Glutamatergic neuron (in vitro differentiated cells): ENCODE measurements around the gene DST. TPM values are rescaled to one million over a fixed set of nuclear protein-coding genes. Genes with fewer than 3 reads are reported as not detected.
"Not testable (repeated sequence)": the region's sequence is repeated elsewhere in the genome, so short reads cannot be mapped to it uniquely, and the experiment has no call there.

Source experiments
- DNase-seq: peaks from one replicate; pipeline ENCODE4 v3.0.0; 2022
- H3K27ac Mint-ChIP-seq: one replicate; pipeline ENCODE4 v1.8.0; 2020; ENCODE audit warnings: mild to moderate bottlenecking, mixed read lengths, inconsistent platforms; ENCODE audit not compliant: unreplicated experiment
- H3K27me3 Mint-ChIP-seq: one replicate; pipeline ENCODE4 v1.8.0; 2020; ENCODE audit warnings: mild to moderate bottlenecking, moderate library complexity, mixed read lengths, inconsistent platforms; ENCODE audit not compliant: unreplicated experiment
- H3K36me3 Mint-ChIP-seq: one replicate; pipeline ENCODE4 v1.8.0; 2020; ENCODE audit warnings: mild to moderate bottlenecking, mixed read lengths, inconsistent platforms; ENCODE audit not compliant: unreplicated experiment
- H3K4me1 Mint-ChIP-seq: one replicate; pipeline ENCODE4 v1.8.0; 2020; ENCODE audit warnings: mild to moderate bottlenecking, low read depth, mixed read lengths, inconsistent platforms; ENCODE audit not compliant: unreplicated experiment
- H3K4me3 Mint-ChIP-seq: one replicate; pipeline ENCODE4 v1.8.0; 2020; ENCODE audit warnings: mild to moderate bottlenecking, mixed read lengths, inconsistent platforms; ENCODE audit not compliant: unreplicated experiment
- H3K9me3 Mint-ChIP-seq: one replicate; pipeline ENCODE4 v1.8.0; 2020; ENCODE audit warnings: mild to moderate bottlenecking, moderate library complexity, mixed read lengths, inconsistent platforms; ENCODE audit not compliant: unreplicated experiment
- total RNA-seq: library from RNA; stranded (reverse); fragmentation: NEBNext Ultra II Directional; extraction: Animal tissue kit (Norgen Biotek cat#: 25700); gene quantifications from one replicate; pipeline ENCODE4 v1.2.1, GENCODE V29; 2021; ENCODE audit not compliant: unreplicated experiment
- TF ChIP-seq, protein P1 (sequence below): fragments of 200-600 bp; sonication (generic); IDR thresholded peaks from one replicate; pipeline ENCODE4 v1.5.0; 2021; ENCODE audit not compliant: partially characterized antibody, unreplicated experiment

The DST gene
- total RNA-seq, 1 donor from 2014 or later: 981 TPM

DNA sequence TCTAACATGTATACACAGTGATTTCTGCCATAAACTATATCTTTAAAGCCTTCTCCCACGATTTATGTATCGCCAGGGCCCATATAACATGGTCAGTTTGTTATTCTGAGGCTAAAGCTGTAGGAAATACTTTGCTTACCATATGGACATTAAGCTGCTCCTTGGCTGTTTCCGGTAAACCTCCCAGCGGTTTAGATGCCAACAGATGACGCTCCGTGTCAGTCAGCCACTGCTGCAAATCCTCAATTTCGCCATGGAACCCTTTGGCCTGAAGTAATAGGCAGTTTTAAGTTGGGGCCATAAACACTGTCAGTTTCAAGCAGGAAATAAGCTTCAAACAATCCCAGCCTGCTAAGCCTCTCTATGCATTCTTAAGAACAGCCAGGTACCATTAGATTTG is 145.4 kb downstream of the DST start:
- Mint-ChIP-seq H3K4me1 (no peaks in the 10 kb centered on the region), H3K27me3 (peaks cover 4% of the 10 kb centered on the region), H3K36me3 (peaks cover 5% of the 10 kb centered on the region), H3K4me3 (no peak overlapping the region), H3K9me3 (peaks cover 2% of the 10 kb centered on the region), H3K27ac (no peak overlapping the region)
- no peak for DNase-seq
- TF ChIP-seq, protein P1, sequence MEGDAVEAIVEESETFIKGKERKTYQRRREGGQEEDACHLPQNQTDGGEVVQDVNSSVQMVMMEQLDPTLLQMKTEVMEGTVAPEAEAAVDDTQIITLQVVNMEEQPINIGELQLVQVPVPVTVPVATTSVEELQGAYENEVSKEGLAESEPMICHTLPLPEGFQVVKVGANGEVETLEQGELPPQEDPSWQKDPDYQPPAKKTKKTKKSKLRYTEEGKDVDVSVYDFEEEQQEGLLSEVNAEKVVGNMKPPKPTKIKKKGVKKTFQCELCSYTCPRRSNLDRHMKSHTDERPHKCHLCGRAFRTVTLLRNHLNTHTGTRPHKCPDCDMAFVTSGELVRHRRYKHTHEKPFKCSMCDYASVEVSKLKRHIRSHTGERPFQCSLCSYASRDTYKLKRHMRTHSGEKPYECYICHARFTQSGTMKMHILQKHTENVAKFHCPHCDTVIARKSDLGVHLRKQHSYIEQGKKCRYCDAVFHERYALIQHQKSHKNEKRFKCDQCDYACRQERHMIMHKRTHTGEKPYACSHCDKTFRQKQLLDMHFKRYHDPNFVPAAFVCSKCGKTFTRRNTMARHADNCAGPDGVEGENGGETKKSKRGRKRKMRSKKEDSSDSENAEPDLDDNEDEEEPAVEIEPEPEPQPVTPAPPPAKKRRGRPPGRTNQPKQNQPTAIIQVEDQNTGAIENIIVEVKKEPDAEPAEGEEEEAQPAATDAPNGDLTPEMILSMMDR: no peak

DNA sequence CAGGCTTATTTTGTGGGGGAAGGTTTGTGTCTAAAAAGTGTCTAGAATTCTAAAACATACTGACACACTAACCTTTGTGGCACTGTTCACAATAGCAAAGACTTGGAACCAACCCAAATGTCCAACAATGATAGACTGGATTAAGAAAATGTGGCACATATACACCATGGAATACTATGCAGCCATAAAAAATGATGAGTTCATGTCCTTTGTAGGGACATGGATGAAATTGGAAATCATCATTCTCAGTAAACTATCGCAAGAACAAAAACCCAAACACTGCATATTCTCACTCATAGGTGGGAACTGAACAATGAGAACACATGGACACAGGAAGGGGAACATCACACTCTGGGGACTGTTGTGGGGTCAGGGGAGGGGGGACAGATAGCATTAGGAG is 146.0 kb downstream of the DST start:
- not testable (repeated sequence) for H3K9me3 Mint-ChIP-seq, H3K4me1 Mint-ChIP-seq, H3K4me3 Mint-ChIP-seq, H3K27ac Mint-ChIP-seq, H3K27me3 Mint-ChIP-seq, H3K36me3 Mint-ChIP-seq, DNase-seq

DNA sequence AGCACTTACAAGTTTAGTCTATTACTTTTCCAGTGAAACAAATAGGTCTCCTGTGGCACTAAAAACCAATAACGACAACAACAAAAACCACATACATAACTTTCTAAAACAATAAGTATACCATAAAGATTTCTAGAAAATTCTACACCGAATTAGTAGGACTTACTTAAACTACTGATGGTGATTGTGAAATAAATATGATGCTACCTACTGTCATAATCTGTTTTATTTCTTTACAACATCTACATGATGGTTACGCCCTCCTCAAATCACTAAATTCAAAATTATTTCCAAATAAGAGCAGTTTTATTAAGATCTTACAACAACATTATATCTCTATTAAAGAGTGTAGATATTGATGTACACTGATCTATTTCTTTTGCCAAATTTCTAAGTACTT is 147.0 kb downstream of the DST start:
- no peaks in the 10 kb centered on the region for H3K4me1 Mint-ChIP-seq
- H3K27ac Mint-ChIP-seq: no peak overlapping the region
- peaks cover 5% of the 10 kb centered on the region for H3K36me3 Mint-ChIP-seq
- H3K4me3 Mint-ChIP-seq: no peak overlapping the region
- peaks cover 4% of the 10 kb centered on the region for H3K27me3 Mint-ChIP-seq
- DNase-seq: no peak
- peaks cover 2% of the 10 kb centered on the region for H3K9me3 Mint-ChIP-seq
- TF ChIP-seq, protein P1: no peak

- H3K27ac Mint-ChIP-seq: no peak overlapping the region
- DNase-seq: no peak
- H3K4me1 Mint-ChIP-seq: no peaks in the 10 kb centered on the region
- H3K4me3 Mint-ChIP-seq: no peak overlapping the region
- H3K27me3 Mint-ChIP-seq: peaks cover 5% of the 10 kb centered on the region
- TF ChIP-seq, protein P1: no peak
- peaks cover 5% of the 10 kb centered on the region for H3K36me3 Mint-ChIP-seq
- H3K9me3 Mint-ChIP-seq: peaks cover 7% of the 10 kb centered on the region
Observed at GRCh38 chr6:56491606-56492328, 150.9 kb downstream of the DST start.

GRCh38 chr6:56490993-56491392 is 151.7 kb downstream of the DST start:
- DNase-seq: no peak
- no peak overlapping the region for H3K4me3 Mint-ChIP-seq
- H3K27me3 Mint-ChIP-seq: peaks cover 8% of the 10 kb centered on the region
- peaks cover 12% of the 10 kb centered on the region for H3K9me3 Mint-ChIP-seq
- peaks cover 7% of the 10 kb centered on the region for H3K36me3 Mint-ChIP-seq
- TF ChIP-seq, protein P1: no peak
- H3K4me1 Mint-ChIP-seq: no peaks in the 10 kb centered on the region
- no peak overlapping the region for H3K27ac Mint-ChIP-seq
